ENCODE measurements around the gene MRM1. TPM values are rescaled to one million over a fixed set of nuclear protein-coding genes. Genes with fewer than 3 reads are reported as not detected.

Gene MRM1
- total and polyA plus RNA-seq, 9 of the 15 experiments (the other 6 are each of a cell fraction or from before 2014, with no cell fraction given) = 0.61 to 28.4 (median 21.5) TPM

DNA sequence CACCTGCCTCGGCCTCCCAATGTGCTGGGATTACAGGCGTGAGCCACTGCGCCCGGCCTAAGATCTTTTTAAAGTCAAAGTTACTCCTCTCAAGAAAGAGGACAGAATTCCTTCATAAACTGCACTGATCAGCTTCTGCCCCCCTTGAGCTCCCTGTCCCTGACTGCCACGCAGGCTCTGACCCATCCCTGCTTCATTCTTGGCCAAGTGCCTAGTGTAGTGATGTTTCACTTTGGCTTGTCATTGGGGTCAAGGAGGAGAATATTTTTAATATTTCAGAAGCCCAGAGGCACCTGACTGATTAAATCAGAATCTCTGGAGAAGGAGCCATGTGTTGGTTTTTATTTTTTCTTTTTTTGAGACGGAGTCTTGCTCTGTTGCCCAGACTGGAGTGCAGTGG is 9.1 kb downstream of the MRM1 start:
- Histone ChIP-seq H3K9me1 (ENCODE audit: control insufficient read depth, insufficient read depth, low read length) (no peaks in the 10 kb centered on the region), H3K79me2 (ENCODE audit: control insufficient read depth, insufficient read depth, low read length) (peaks cover 12% of the 10 kb centered on the region), H3K9ac (ENCODE audit: insufficient read depth in 1 of 2, low read depth in 2 of 2, low read length in 2 of 2) (no peak overlapping the region; a peak in 1 of 4 replicates), H3K27ac (ENCODE audit: extremely low read depth, low read depth, low read length) (no peak overlapping the region; the same call in 2 of the 3 replicates), H3K9me3 (replicated peaks; ENCODE audit: control insufficient read depth, insufficient read depth, low read depth, low read length) (no peaks in the 10 kb centered on the region), H4K20me1 (replicated peaks; ENCODE audit: control insufficient read depth, insufficient read depth, low read length) (peaks cover 3% of the 10 kb centered on the region; the same call in 1 of the 2 replicates), H3K27me3 (ENCODE audit: control insufficient read depth in 2 of 2, insufficient read depth in 2 of 2, low read length in 2 of 2) (no peaks in the 10 kb centered on the region), H3K4me1 (replicated peaks in 1 of 2; ENCODE audit: control insufficient read depth in 2 of 2, insufficient read depth in 2 of 2, low read length in 2 of 2) (peaks cover 29 to 33% of the 10 kb centered on the region in 2 experiments; a peak in 4 of 5 replicates), H3K36me3 (ENCODE audit: control insufficient read depth, insufficient read depth, low read length) (peaks cover 19% of the 10 kb centered on the region), H3K4me3 (no peak overlapping the region), H2AFZ (ENCODE audit: low read depth, low read length) (no peak overlapping the region), H3K4me2 (ENCODE audit: insufficient read depth, low read length) (no peak overlapping the region)
- BruUV-seq (replicated peaks) = no TSS peak
- DNase-seq (ENCODE audit: extremely low read depth in 1 of 4, low spot score in 3 of 4) (peak in 1 of 4 experiments; percentile 61), ATAC-seq (no peak), FAIRE-seq (no peak)
- TF ChIP-seq DPF2 (IDR thresholded peaks at IDR 0.05) = 0 out of 2 replicates have a peak, but pooled peaks have one; percentile 32
- TF ChIP-seq C11orf30 (IDR thresholded peaks at IDR 0.05; ENCODE audit: low read depth) = peak; percentile 16; the same call in 1 of the 2 replicates
- TF ChIP-seq KAT2B (IDR thresholded peaks at IDR 0.05; ENCODE audit: low read depth, low read length) = no peak
- TF ChIP-seq NFIC (IDR thresholded peaks at IDR 0.05) = peak; percentile 85
- TF ChIP-seq ZNF41 (CRISPR knock-in tag; conservative IDR thresholded peaks at IDR 0.05) = no peak
- POLR2A ChIA-PET = no interaction called here
- intact Hi-C loops (cut with micrococcal nuclease) (no loop called here), in situ Hi-C loops (cut with MboI) (loop anchor here (10.0 kb wide), 1 partner anchor 634 kb away; no protein-coding TSS in a partner anchor)
- WGBS (ENCODE audit: insufficient coverage, low coverage, missing lambda C conversion rate) = 23% methylated on average over 3 of the region's 6 CpGs
- CTCF ChIA-PET (ENCODE audit: low intra/inter-chr PET ratio) = no interaction called here
